H7 (cell line): Measurements from ENCODE around the gene IFT122. TPM values are rescaled to one million over a fixed set of nuclear protein-coding genes. Genes with fewer than 3 reads are reported as not detected.

Experiments
- DNase-seq: peaks from one replicate; pipeline ENCODE4 v3.0.0; 2012
- H3K27me3 ChIP-seq: 2 replicates; pipeline ENCODE4 v1.6.0; 2011; ENCODE audit warnings: mild to moderate bottlenecking, low read length; ENCODE audit not compliant: control insufficient read depth, insufficient read depth
- H3K36me3 ChIP-seq: replicated peaks from 2 replicates; pipeline ENCODE4 v1.5.1; 2011; ENCODE audit warnings: low read length; ENCODE audit not compliant: control insufficient read depth, insufficient read depth
- H3K4me3 ChIP-seq: 2 replicates; pipeline ENCODE4 v1.5.1; 2011; ENCODE audit warnings: low read depth, mild to moderate bottlenecking, control low read depth, low read length, moderate library complexity; ENCODE audit not compliant: insufficient read depth
- total RNA-seq: library from RNA; depleted of rRNA; stranded (reverse); fragments of >200 nt; shearing (Covaris generic); gene quantifications from 2 replicates; pipeline ENCODE4 v1.2.3, GENCODE V29; 2014

Gene IFT122
- total RNA-seq, 1 experiment from 2014 or later: 22.0 TPM

DNA sequence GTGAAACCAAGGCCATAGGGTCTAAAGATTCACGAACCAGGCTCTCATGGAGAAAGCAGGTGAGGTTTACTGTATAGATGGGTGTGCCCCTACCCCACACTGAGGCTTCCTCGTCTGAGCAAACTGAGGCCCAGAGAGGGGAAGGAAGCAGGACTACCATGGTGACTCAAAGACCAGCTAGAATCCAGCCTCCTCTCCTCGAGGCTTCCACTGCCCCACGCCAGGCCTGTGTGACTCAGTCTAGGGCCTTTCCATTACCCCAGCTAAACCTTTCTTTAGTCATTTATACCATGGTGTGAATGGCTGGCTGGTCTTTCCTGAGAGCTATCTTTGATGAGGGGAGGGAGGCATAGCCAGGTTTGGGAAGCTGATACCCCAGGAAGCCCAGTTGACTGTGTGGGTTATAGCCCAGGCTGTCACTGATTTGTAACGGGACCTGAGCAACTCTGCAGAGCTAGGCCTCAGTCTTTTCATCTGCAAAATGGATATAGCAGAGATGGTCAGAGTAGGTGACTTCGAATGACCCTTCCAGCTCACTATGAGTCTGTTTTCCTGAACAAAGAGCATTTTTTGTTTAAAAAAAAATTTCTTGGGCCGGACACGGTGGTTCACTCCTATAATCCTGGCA is 85.4 kb downstream of the IFT122 start:
- no peak overlapping the region for H3K4me3 ChIP-seq
- no peaks in the 10 kb centered on the region for H3K36me3 ChIP-seq
- no peak for DNase-seq
- no peaks in the 10 kb centered on the region for H3K27me3 ChIP-seq

DNA sequence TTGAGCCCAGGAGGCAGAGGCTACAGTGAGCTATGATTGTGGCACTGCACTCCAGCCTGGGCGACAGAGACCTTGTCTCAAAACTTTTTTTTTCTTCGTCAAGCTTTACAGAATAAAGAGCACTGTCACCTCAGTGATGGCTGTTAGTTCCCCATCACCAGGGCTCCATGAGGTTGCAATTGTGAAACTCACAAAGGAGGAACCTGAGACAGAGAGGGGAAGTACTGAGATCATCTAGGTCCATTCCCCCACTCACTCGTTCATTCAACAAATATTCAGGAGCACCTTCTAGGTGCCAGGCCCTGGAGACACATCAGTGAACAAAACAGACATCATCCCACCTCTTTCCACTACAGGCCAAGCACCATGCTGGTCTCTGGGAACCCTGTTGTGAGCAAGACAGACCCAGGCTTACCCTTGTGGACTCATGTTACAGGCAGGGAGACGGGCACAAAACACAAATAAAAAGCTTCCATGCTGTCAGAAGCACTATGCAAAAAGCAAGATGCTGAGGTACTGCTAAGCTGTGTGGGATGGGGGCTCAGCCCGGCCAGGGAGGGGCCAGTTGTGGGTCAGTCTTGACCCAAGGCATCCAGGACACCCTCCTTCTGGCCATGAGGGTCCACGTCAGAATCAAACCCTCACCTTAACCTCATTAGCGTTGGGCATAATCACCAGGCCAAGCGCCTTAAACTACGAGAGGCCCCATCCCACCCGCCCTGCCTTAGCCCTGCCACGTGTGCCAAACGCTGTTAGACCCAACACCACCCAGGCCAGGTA is 86.3 kb downstream of the IFT122 start:
- Histone ChIP-seq H3K36me3 (no peaks in the 10 kb centered on the region), H3K27me3 (no peaks in the 10 kb centered on the region), H3K4me3 (no peak overlapping the region)
- peak; percentile 63 for DNase-seq

DNA sequence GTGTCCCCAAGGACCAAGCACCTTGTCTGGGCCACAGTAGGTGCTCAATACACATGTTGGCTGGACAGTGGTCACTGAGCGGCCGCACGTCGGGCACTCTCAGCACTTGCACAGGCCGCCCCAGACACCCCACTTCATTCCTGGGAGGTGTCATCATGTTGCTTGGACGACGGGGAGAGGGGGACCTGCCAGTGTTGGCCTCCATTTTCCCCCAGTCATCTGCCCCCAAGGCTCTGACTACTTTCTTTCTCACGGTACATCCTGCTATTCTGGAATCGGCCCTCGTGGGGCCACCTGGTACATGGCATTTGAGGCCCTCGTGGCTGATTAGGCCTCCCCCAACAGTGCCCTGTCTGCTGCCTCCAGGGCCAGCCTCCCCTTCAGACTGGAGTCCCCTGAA is 87.2 kb downstream of the IFT122 start:
- Histone ChIP-seq H3K27me3 (no peaks in the 10 kb centered on the region), H3K4me3 (no peak overlapping the region), H3K36me3 (no peaks in the 10 kb centered on the region)
- peak; percentile 22 for DNase-seq

DNA sequence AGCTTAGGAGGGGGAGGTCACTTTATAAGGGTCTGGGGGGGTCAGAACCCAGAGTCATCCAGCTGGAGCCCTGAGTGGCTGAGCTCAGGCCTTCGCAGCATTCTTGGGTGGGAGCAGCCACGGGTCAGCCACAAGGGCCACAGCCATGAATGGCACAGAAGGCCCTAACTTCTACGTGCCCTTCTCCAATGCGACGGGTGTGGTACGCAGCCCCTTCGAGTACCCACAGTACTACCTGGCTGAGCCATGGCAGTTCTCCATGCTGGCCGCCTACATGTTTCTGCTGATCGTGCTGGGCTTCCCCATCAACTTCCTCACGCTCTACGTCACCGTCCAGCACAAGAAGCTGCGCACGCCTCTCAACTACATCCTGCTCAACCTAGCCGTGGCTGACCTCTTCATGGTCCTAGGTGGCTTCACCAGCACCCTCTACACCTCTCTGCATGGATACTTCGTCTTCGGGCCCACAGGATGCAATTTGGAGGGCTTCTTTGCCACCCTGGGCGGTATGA is 88.6 kb downstream of the IFT122 start, which contains the start of gene RHO:
Gene RHO, plus strand, starts transcription at position 51 of the 512 bp plus-strand sequence. Its CDS starts 95 bp downstream, at position 146.
- no peak within 1 kb of the TSS for H3K4me3 ChIP-seq
- H3K27me3 ChIP-seq: no peaks in the 10 kb centered on the region
- no peaks in the 10 kb centered on the region for H3K36me3 ChIP-seq
- DNase-seq: no peak

DNA sequence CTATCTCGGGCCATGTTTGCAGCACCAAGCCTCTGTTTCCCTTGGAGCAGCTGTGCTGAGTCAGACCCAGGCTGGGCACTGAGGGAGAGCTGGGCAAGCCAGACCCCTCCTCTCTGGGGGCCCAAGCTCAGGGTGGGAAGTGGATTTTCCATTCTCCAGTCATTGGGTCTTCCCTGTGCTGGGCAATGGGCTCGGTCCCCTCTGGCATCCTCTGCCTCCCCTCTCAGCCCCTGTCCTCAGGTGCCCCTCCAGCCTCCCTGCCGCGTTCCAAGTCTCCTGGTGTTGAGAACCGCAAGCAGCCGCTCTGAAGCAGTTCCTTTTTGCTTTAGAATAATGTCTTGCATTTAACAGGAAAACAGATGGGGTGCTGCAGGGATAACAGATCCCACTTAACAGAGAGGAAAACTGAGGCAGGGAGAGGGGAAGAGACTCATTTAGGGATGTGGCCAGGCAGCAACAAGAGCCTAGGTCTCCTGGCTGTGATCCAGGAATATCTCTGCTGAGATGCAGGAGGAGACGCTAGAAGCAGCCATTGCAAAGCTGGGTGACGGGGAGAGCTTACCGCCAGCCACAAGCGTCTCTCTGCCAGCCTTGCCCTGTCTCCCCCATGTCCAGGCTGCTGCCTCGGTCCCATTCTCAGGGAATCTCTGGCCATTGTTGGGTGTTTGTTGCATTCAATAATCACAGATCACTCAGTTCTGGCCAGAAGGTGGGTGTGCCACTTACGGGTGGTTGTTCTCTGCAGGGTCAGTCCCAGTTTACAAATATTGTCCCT is 89.6 kb downstream of the IFT122 start:
- DNase-seq: no peak
- H3K27me3 ChIP-seq: no peaks in the 10 kb centered on the region
- no peaks in the 10 kb centered on the region for H3K36me3 ChIP-seq

DNA sequence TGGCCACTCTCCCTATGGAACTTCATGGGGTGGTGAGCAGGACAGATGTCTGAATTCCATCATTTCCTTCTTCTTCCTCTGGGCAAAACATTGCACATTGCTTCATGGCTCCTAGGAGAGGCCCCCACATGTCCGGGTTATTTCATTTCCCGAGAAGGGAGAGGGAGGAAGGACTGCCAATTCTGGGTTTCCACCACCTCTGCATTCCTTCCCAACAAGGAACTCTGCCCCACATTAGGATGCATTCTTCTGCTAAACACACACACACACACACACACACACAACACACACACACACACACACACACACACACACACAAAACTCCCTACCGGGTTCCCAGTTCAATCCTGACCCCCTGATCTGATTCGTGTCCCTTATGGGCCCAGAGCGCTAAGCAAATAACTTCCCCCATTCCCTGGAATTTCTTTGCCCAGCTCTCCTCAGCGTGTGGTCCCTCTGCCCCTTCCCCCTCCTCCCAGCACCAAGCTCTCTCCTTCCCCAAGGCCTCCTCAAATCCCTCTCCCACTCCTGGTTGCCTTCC is 90.3 kb downstream of the IFT122 start:
- DNase-seq: peak; percentile 91
- Histone ChIP-seq H3K4me3 (no peak overlapping the region), H3K36me3 (no peaks in the 10 kb centered on the region), H3K27me3 (no peaks in the 10 kb centered on the region)

More for the DNA sequence above, 89.6 kb downstream of the IFT122 start:
- no peak overlapping the region for H3K4me3 ChIP-seq

DNA sequence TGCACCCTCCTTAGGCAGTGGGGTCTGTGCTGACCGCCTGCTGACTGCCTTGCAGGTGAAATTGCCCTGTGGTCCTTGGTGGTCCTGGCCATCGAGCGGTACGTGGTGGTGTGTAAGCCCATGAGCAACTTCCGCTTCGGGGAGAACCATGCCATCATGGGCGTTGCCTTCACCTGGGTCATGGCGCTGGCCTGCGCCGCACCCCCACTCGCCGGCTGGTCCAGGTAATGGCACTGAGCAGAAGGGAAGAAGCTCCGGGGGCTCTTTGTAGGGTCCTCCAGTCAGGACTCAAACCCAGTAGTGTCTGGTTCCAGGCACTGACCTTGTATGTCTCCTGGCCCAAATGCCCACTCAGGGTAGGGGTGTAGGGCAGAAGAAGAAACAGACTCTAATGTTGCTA is 90.8 kb downstream of the IFT122 start:
- DNase-seq: no peak
- Histone ChIP-seq H3K36me3 (no peaks in the 10 kb centered on the region), H3K27me3 (no peaks in the 10 kb centered on the region), H3K4me3 (no peak overlapping the region)

DNA sequence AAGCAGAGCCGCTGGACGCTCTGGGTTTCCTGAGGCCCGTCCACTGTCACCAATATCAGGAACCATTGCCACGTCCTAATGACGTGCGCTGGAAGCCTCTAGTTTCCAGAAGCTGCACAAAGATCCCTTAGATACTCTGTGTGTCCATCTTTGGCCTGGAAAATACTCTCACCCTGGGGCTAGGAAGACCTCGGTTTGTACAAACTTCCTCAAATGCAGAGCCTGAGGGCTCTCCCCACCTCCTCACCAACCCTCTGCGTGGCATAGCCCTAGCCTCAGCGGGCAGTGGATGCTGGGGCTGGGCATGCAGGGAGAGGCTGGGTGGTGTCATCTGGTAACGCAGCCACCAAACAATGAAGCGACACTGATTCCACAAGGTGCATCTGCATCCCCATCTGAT is 91.7 kb downstream of the IFT122 start:
- no peak for DNase-seq
- H3K36me3 ChIP-seq: no peaks in the 10 kb centered on the region
- H3K27me3 ChIP-seq: no peaks in the 10 kb centered on the region
- H3K4me3 ChIP-seq: no peak overlapping the region

DNA sequence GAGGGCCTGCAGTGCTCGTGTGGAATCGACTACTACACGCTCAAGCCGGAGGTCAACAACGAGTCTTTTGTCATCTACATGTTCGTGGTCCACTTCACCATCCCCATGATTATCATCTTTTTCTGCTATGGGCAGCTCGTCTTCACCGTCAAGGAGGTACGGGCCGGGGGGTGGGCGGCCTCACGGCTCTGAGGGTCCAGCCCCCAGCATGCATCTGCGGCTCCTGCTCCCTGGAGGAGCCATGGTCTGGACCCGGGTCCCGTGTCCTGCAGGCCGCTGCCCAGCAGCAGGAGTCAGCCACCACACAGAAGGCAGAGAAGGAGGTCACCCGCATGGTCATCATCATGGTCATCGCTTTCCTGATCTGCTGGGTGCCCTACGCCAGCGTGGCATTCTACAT is 92.2 kb downstream of the IFT122 start:
- Histone ChIP-seq H3K36me3 (no peaks in the 10 kb centered on the region), H3K4me3 (no peak overlapping the region), H3K27me3 (no peaks in the 10 kb centered on the region)
- DNase-seq: no peak

DNA sequence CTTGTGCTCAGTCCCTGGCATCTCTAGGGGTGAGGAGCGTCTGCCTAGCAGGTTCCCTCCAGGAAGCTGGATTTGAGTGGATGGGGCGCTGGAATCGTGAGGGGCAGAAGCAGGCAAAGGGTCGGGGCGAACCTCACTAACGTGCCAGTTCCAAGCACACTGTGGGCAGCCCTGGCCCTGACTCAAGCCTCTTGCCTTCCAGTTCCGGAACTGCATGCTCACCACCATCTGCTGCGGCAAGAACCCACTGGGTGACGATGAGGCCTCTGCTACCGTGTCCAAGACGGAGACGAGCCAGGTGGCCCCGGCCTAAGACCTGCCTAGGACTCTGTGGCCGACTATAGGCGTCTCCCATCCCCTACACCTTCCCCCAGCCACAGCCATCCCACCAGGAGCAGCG is 93.4 kb downstream of the IFT122 start:
- no peaks in the 10 kb centered on the region for H3K36me3 ChIP-seq
- DNase-seq: no peak

DNA sequence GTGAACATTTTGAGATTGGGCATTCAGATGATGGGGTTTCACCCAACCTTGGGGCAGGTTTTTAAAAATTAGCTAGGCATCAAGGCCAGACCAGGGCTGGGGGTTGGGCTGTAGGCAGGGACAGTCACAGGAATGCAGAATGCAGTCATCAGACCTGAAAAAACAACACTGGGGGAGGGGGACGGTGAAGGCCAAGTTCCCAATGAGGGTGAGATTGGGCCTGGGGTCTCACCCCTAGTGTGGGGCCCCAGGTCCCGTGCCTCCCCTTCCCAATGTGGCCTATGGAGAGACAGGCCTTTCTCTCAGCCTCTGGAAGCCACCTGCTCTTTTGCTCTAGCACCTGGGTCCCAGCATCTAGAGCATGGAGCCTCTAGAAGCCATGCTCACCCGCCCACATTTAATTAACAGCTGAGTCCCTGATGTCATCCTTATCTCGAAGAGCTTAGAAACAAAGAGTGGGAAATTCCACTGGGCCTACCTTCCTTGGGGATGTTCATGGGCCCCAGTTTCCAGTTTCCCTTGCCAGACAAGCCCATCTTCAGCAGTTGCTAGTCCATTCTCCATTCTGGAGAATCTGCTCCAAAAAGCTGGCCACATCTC is 94.5 kb downstream of the IFT122 start:
- H3K4me3 ChIP-seq: no peak overlapping the region
- peak; percentile 69 for DNase-seq
- H3K27me3 ChIP-seq: no peaks in the 10 kb centered on the region
- H3K36me3 ChIP-seq: no peaks in the 10 kb centered on the region

More for the DNA sequence above, 93.4 kb downstream of the IFT122 start:
- no peaks in the 10 kb centered on the region for H3K27me3 ChIP-seq
- H3K4me3 ChIP-seq: no peak overlapping the region

DNA sequence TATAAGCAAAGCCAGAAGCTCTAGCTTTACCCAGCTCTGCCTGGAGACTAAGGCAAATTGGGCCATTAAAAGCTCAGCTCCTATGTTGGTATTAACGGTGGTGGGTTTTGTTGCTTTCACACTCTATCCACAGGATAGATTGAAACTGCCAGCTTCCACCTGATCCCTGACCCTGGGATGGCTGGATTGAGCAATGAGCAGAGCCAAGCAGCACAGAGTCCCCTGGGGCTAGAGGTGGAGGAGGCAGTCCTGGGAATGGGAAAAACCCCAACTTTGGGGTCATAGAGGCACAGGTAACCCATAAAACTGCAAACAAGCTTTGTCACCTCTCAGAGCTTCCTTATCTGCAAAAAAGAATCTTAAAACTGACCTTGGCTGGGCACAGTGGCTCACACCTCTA is 95.1 kb downstream of the IFT122 start:
- H3K27me3 ChIP-seq: no peaks in the 10 kb centered on the region
- no peaks in the 10 kb centered on the region for H3K36me3 ChIP-seq
- H3K4me3 ChIP-seq: no peak overlapping the region
- no peak for DNase-seq

DNA sequence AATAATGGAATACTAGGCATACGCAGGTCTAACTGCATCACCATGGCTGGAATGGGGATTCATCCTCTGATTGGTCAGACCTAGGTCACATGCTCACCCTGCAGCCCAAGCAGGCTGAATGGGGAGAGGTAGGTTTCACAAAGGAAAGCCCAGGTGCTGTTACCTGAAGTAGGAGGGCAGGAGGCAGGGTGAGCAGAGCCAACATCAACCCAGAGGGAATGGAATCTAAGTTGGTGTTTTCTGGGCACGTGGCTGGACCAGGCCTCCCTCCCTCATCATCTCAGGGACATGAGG is 96.3 kb downstream of the IFT122 start:
- no peaks in the 10 kb centered on the region for H3K27me3 ChIP-seq
- DNase-seq: peak; percentile 69
- no peaks in the 10 kb centered on the region for H3K36me3 ChIP-seq
- no peak overlapping the region for H3K4me3 ChIP-seq

DNA sequence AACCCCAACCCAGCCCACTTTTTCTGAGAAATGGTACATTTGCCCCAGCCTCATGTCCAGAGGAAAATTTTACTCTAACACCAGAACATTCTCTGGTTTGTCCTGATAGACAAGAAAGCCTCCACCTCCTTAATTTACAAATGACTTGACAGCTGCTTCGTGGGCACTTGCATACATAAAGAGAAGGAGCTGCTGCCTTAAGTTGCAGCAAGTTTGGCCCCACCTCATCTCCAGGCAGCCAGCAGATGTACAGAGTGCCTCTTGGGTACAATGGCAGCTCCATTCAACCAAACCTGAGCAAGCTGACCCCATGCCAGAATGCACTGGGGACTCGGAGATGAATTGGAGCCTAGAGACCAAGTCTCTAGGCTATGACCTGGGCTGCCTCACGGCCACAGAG is 96.8 kb downstream of the IFT122 start:
- Histone ChIP-seq H3K36me3 (no peaks in the 10 kb centered on the region), H3K27me3 (no peaks in the 10 kb centered on the region), H3K4me3 (no peak overlapping the region)
- no peak for DNase-seq
